MM.1S (cell line): ENCODE results near the gene SORCS2.

Experiments
- CTCF ChIP-seq: fragments of 300-600 bp; sonication (generic); IDR thresholded peaks from 2 replicates; pipeline ENCODE4 v1.5.1; 2016; ENCODE audit warnings: antibody characterized with exemption, low read length, mixed read lengths
- EZH2 ChIP-seq: fragments of 300-600 bp; sonication (generic); optimal IDR thresholded peaks from 2 replicates; pipeline ENCODE3; 2017; ENCODE audit warnings: low read depth, mild to moderate bottlenecking, antibody characterized with exemption, low read length, mixed read lengths
- EZH2phosphoT487 ChIP-seq: fragments of 300-600 bp; sonication (generic); IDR thresholded peaks from 2 replicates; pipeline ENCODE4 v1.6.1; 2018; ENCODE audit warnings: antibody characterized with exemption, low read length

GRCh38 chr4:7735395-7735794, 543.1 kb downstream of the SORCS2 start:
- no peak for TF ChIP-seq EZH2
- no peak for TF ChIP-seq EZH2phosphoT487
- no peak for TF ChIP-seq CTCF
